IMR-90 (cell line): ENCODE data around the gene SLAMF7. TPM values are rescaled to one million over a fixed set of nuclear protein-coding genes. Genes with fewer than 3 reads are reported as not detected.

Experiments used
- ATAC-seq: fragments of 200-7000 bp; cut with Tn5 transposase; 2 replicates; pipeline ENCODE4 v1.9.1; 2020; ENCODE audit warnings: low read depth, mild to moderate bottlenecking, moderate library complexity
- BruUV-seq: library from RNA; stranded (reverse); fragments of 400-500 nt; replicated peaks from 2 replicates; lab custom pipeline; 2021; lab: Mats Ljungman, UMichigan
- CTCF ChIA-PET: fragments of 300-600 bp; formaldehyde crosslinking; extraction: SDS; loops from one replicate; lab custom pipeline; 2021; ENCODE audit warnings: antibody characterized with exemption; lab: Yijun Ruan, JAX
- POLR2A ChIA-PET: fragments of 300-600 bp; sonication (Branson Sonifier 250); formaldehyde crosslinking; loops from one replicate; lab custom pipeline; 2022; ENCODE audit warnings: antibody characterized with exemption; ENCODE audit not compliant: unreplicated experiment; lab: Charles Lee
- DNase-seq: peaks from one replicate; pipeline ENCODE4 v3.0.0; 2013
- H2AFZ ChIP-seq: replicated peaks from 2 replicates; pipeline ENCODE3; 2013; ENCODE audit warnings: low read length, mild to moderate bottlenecking; ENCODE audit not compliant: poor library complexity
- H2AK5ac ChIP-seq: 2 replicates; pipeline ENCODE4 v1.6.1; 2013; ENCODE audit warnings: low read depth, low read length, inconsistent platforms
- H2AK9ac ChIP-seq: replicated peaks from 2 replicates; pipeline ENCODE3; 2013; ENCODE audit warnings: mild to moderate bottlenecking, low read depth, low read length, moderate library complexity; ENCODE audit not compliant: poor library complexity
- H2BK120ac ChIP-seq: 2 replicates; pipeline ENCODE4 v1.6.1; 2013; ENCODE audit warnings: low read depth, low read length, inconsistent platforms
- H2BK15ac ChIP-seq: 3 replicates; pipeline ENCODE4 v1.6.1; 2013; ENCODE audit warnings: low read depth, low read length, inconsistent platforms
- H2BK20ac ChIP-seq: 2 replicates; pipeline ENCODE4 v1.6.1; 2013; ENCODE audit warnings: low read depth, mild to moderate bottlenecking, inconsistent platforms, low read length, moderate library complexity
- H2BK5ac ChIP-seq: 2 replicates; pipeline ENCODE4 v1.6.1; 2013; ENCODE audit warnings: mild to moderate bottlenecking, low read depth, low read length, inconsistent platforms; ENCODE audit not compliant: poor library complexity, severe bottlenecking
- H3K14ac ChIP-seq: replicated peaks from 2 replicates; pipeline ENCODE4 v1.6.1; 2013; ENCODE audit warnings: low read depth, low read length, inconsistent platforms
- H3K18ac ChIP-seq: 2 replicates; pipeline ENCODE4 v1.6.1; 2013; ENCODE audit warnings: low read depth, low read length, control low read depth
- H3K23ac ChIP-seq: 2 replicates; pipeline ENCODE4 v1.6.1; 2013; ENCODE audit warnings: low read depth, low read length, inconsistent platforms
- H3K27ac ChIP-seq: 2 replicates; pipeline ENCODE4 v1.5.1; 2013; ENCODE audit warnings: mild to moderate bottlenecking, control low read depth, low read length; ENCODE audit not compliant: insufficient read depth
- H3K27me3 ChIP-seq: 2 replicates; pipeline ENCODE4 v1.6.1; 2013; ENCODE audit warnings: low read length; ENCODE audit not compliant: control insufficient read depth, insufficient read depth
- H3K36me3 ChIP-seq: 2 replicates; pipeline ENCODE4 v1.6.1; 2013; ENCODE audit warnings: low read length, mixed read lengths; ENCODE audit not compliant: control insufficient read depth, insufficient read depth
- H3K4ac ChIP-seq: 2 replicates; pipeline ENCODE4 v1.6.1; 2013; ENCODE audit warnings: low read depth, low read length, inconsistent platforms
- H3K4me1 ChIP-seq: 2 replicates; pipeline ENCODE4 v1.6.1; 2013; ENCODE audit warnings: low read length, mixed read lengths; ENCODE audit not compliant: control insufficient read depth, insufficient read depth
- H3K4me2 ChIP-seq: 2 replicates; pipeline ENCODE4 v1.6.1; 2013; ENCODE audit warnings: low read depth, mild to moderate bottlenecking, control low read depth, low read length, moderate library complexity
- H3K4me3 ChIP-seq: 2 replicates; pipeline ENCODE4 v1.5.1; 2013; ENCODE audit warnings: low read depth, mild to moderate bottlenecking, control low read depth, low read length, moderate library complexity; ENCODE audit not compliant: insufficient read depth
- H3K56ac ChIP-seq: 2 replicates; pipeline ENCODE4 v1.6.1; 2013; ENCODE audit warnings: low read length, inconsistent platforms; ENCODE audit not compliant: insufficient read depth; ENCODE audit errors: extremely low read depth
- H3K79me1 ChIP-seq, 2 experiments: 2 replicates each; pipeline ENCODE4 v1.6.1; 2013; ENCODE audit warnings: low read length in 2 of 2, inconsistent platforms in 1 of 2, low read depth in 1 of 2
- H3K9ac ChIP-seq: 2 replicates; pipeline ENCODE4 v1.6.1; 2013; ENCODE audit warnings: low read depth, low read length, control low read depth
- H3K9me1 ChIP-seq: 2 replicates; pipeline ENCODE4 v1.6.1; 2013; ENCODE audit warnings: low read length, inconsistent platforms; ENCODE audit not compliant: insufficient read depth
- H3K9me3 ChIP-seq: 2 replicates; pipeline ENCODE4 v1.6.1; 2013; ENCODE audit warnings: low read length; ENCODE audit not compliant: control insufficient read depth, insufficient read depth
- H4K20me1 ChIP-seq: 2 replicates; pipeline ENCODE4 v1.6.1; 2013; ENCODE audit warnings: low read length, inconsistent platforms; ENCODE audit not compliant: insufficient read depth
- H4K5ac ChIP-seq: 2 replicates; pipeline ENCODE4 v1.6.1; 2013; ENCODE audit warnings: mild to moderate bottlenecking, low read depth, low read length, control low read depth
- H4K8ac ChIP-seq, 2 experiments: 2 replicates each; pipeline ENCODE4 v1.6.1; 2013; ENCODE audit warnings: low read depth in 2 of 2, low read length in 2 of 2, control low read depth in 1 of 2, inconsistent platforms in 1 of 2
- H4K91ac ChIP-seq: 2 replicates; pipeline ENCODE4 v1.6.1; 2013; ENCODE audit warnings: low read depth, low read length, inconsistent platforms; ENCODE audit not compliant: insufficient read depth
- CHD1 ChIP-seq: IDR thresholded peaks from 2 replicates; pipeline ENCODE4 v1.6.1; 2012; ENCODE audit warnings: low read depth, low read length, improper control_type of control experiment
- FOS ChIP-seq: fragments of 150-350 bp; IDR thresholded peaks from 2 replicates; pipeline ENCODE4 v1.6.1; 2016; ENCODE audit warnings: low read depth, low read length
- MAFK ChIP-seq: IDR thresholded peaks from 2 replicates; pipeline ENCODE4 v1.6.1; 2012; ENCODE audit warnings: low read depth, low read length, improper control_type of control experiment
- MAZ ChIP-seq: IDR thresholded peaks from 2 replicates; pipeline ENCODE4 v1.6.1; 2012; ENCODE audit warnings: low read depth, mild to moderate bottlenecking, low read length, improper control_type of control experiment, moderate library complexity, borderline replicate concordance
- NFE2L2 ChIP-seq: fragments of 150-350 bp; IDR thresholded peaks from 2 replicates; pipeline ENCODE4 v1.6.1; 2016; ENCODE audit warnings: low read depth, mild to moderate bottlenecking, low read length
- POLR2A ChIP-seq: IDR thresholded peaks from 2 replicates; pipeline ENCODE4 v1.6.1; 2012; ENCODE audit warnings: mild to moderate bottlenecking, low read depth, low read length
- RFX5 ChIP-seq: IDR thresholded peaks from 2 replicates; pipeline ENCODE4 v1.8.0; 2012; ENCODE audit warnings: low read depth, mild to moderate bottlenecking, low read length, moderate library complexity
- SMC3 ChIP-seq: fragments of 150-350 bp; IDR thresholded peaks from 2 replicates; pipeline ENCODE4 v1.6.1; 2016; ENCODE audit warnings: low read depth, mild to moderate bottlenecking, antibody characterized with exemption, low read length, moderate library complexity
- USF2 ChIP-seq: fragments of 150-350 bp; IDR thresholded peaks from 2 replicates; pipeline ENCODE4 v1.6.1; 2017; ENCODE audit warnings: mild to moderate bottlenecking, antibody characterized with exemption, low read length, low read depth
- WGBS, 2 experiments: methylation state at CpG; one replicate each; pipeline versions ENCODE4 v1.1.5 to v1.1.7; 2013; ENCODE audit warnings: missing lambda C conversion rate in 2 of 2; ENCODE audit not compliant: insufficient read length in 1 of 2; ENCODE audit errors: extremely low coverage in 2 of 2; 5-methylcytosine and 5-hydroxymethylcytosine counted together
- dilution Hi-C: fragments of 300-500 bp; cut with HindIII; formaldehyde crosslinking; loops from one replicate; pipeline ENCODE4 v1.14.3; 2018; ENCODE audit warnings: low sequenced_read_pairs; ENCODE audit not compliant: unreplicated experiment
- in situ Hi-C: fragments of 300-500 bp; cut with MboI; formaldehyde crosslinking; loops from 3 replicates; pipeline ENCODE4 v1.14.3; 2019; ENCODE audit warnings: low sequenced_read_pairs, inconsistent platforms, mixed read lengths
- intact Hi-C: fragments of 100-400 bp; cut with micrococcal nuclease; formaldehyde crosslinking; loops from 2 replicates; pipeline ENCODE4 v1.10.0; 2022
- polyA plus RNA-seq, 3 experiments: library from polyadenylated mRNA; depleted of rRNA; stranded (reverse); fragments of >200 nt; gene quantifications; 2 replicates each; pipeline ENCODE4 v1.2.3, GENCODE V29; 2012; ENCODE audit warnings: low replicate concordance in 1 of 3
- total RNA-seq: library from RNA; depleted of rRNA; stranded (reverse); fragments of >200 nt; gene quantifications from 2 replicates; pipeline ENCODE4 v1.2.3, GENCODE V29; 2012

The SLAMF7 gene
- total and polyA plus RNA-seq, 2 of the 4 experiments (the other 2 are of a cell fraction), result not detected

GRCh38 chr1:160797861-160798273 lies 58.8 kb downstream of the SLAMF7 start:
- Histone ChIP-seq H3K4me1 (no peaks in the 10 kb centered on the region), H2AK9ac (no peak overlapping the region), H3K9me3 (no peaks in the 10 kb centered on the region), H2BK5ac (no peak overlapping the region), H3K4me3 (no peak overlapping the region), H3K18ac (no peak overlapping the region), H2BK120ac (no peak overlapping the region), H3K79me1 (no peaks in the 10 kb centered on the region), H2BK15ac (no peak overlapping the region), H3K9me1 (no peaks in the 10 kb centered on the region), H4K20me1 (no peaks in the 10 kb centered on the region), H3K27ac (no peak overlapping the region), H3K27me3 (no peaks in the 10 kb centered on the region), H3K23ac (no peak overlapping the region), H4K91ac (no peak overlapping the region), H3K36me3 (no peaks in the 10 kb centered on the region), H3K56ac (no peak overlapping the region), H3K9ac (no peak overlapping the region), H2BK20ac (no peak overlapping the region), H4K8ac (no peak overlapping the region), H2AK5ac (no peak overlapping the region), H4K5ac (no peak overlapping the region), H3K14ac (no peak overlapping the region), H2AFZ (no peak overlapping the region), H3K4me2 (no peak overlapping the region), H3K4ac (no peak overlapping the region)
- ChIA-PET CTCF (no interaction called here), POLR2A (no interaction called here)
- dilution Hi-C loops, result no loop called here
- no peak for DNase-seq
- BruUV-seq, result no TSS peak
- no peak for ATAC-seq
- WGBS, 2 experiments, result no CpG with 5 or more reads among the region's 4 CpGs
- in situ Hi-C loops, result no loop called here
- TF ChIP-seq RFX5, result no peak
- TF ChIP-seq FOS, result no peak
- TF ChIP-seq SMC3, result no peak
- TF ChIP-seq NFE2L2, result no peak
- no peak for TF ChIP-seq CHD1
- no peak for TF ChIP-seq MAZ
- TF ChIP-seq USF2, result no peak
- TF ChIP-seq POLR2A, result no peak
- TF ChIP-seq MAFK, result no peak
- intact Hi-C loops, result no loop called here
